Activated CD4-positive, alpha-beta T cell treated with anti-CD3 and anti-CD28 coated beads, Interleukin-2, amount 50 U/mL, for 1 hour (primary cell): ENCODE data around the gene PTPRN2.
"Not testable (repeated sequence)": the region's sequence is repeated elsewhere in the genome, so short reads cannot be mapped to it uniquely, and the experiment has no call there.

ENCODE experiments used
- DNase-seq: peaks from one replicate; pipeline ENCODE4 v3.0.0-alpha.2; 2020

PTPRN2 gene

GRCh38 chr7:158431941-158432347 is 155.7 kb downstream of the PTPRN2 start:
- DNase-seq: no peak

GRCh38 chr7:158431055-158431940 is 156.3 kb downstream of the PTPRN2 start:
- no peak for DNase-seq

- no peak for DNase-seq
Observed at GRCh38 chr7:158430308-158431034, 157.2 kb downstream of the PTPRN2 start.

- DNase-seq: no peak
Observed at GRCh38 chr7:158428837-158429753, 158.5 kb downstream of the PTPRN2 start.

GRCh38 chr7:158428131-158428836 is 159.3 kb downstream of the PTPRN2 start:
- DNase-seq: no peak

GRCh38 chr7:158425676-158426075 is 161.9 kb downstream of the PTPRN2 start:
- DNase-seq: not testable (repeated sequence)

- no peak for DNase-seq
Observed at GRCh38 chr7:158424531-158424930, 163.1 kb downstream of the PTPRN2 start.

- DNase-seq: no peak
Observed at GRCh38 chr7:158424011-158424410, 163.6 kb downstream of the PTPRN2 start.

- no peak for DNase-seq
Observed at GRCh38 chr7:158422887-158423560, 164.6 kb downstream of the PTPRN2 start.

GRCh38 chr7:158422196-158422886 is 165.3 kb downstream of the PTPRN2 start:
- no peak for DNase-seq

- DNase-seq: no peak
Observed at GRCh38 chr7:158421361-158421760, 166.3 kb downstream of the PTPRN2 start.

GRCh38 chr7:158420591-158421340 is 166.9 kb downstream of the PTPRN2 start:
- DNase-seq: no peak

- no peak for DNase-seq
Observed at GRCh38 chr7:158419238-158419785, 168.3 kb downstream of the PTPRN2 start.

- DNase-seq: not testable (repeated sequence)
Observed at GRCh38 chr7:158418395-158418794, 169.2 kb downstream of the PTPRN2 start.

- DNase-seq: no peak
Observed at GRCh38 chr7:158416283-158416933, 171.2 kb downstream of the PTPRN2 start.

GRCh38 chr7:158415316-158415715 is 172.3 kb downstream of the PTPRN2 start:
- no peak for DNase-seq

- DNase-seq: no peak
Observed at GRCh38 chr7:158414486-158414961, 173.1 kb downstream of the PTPRN2 start.

- DNase-seq: no peak
Observed at GRCh38 chr7:158414002-158414401, 173.6 kb downstream of the PTPRN2 start.
